ENCODE data around the gene CCDC93.

Gene CCDC93

DNA sequence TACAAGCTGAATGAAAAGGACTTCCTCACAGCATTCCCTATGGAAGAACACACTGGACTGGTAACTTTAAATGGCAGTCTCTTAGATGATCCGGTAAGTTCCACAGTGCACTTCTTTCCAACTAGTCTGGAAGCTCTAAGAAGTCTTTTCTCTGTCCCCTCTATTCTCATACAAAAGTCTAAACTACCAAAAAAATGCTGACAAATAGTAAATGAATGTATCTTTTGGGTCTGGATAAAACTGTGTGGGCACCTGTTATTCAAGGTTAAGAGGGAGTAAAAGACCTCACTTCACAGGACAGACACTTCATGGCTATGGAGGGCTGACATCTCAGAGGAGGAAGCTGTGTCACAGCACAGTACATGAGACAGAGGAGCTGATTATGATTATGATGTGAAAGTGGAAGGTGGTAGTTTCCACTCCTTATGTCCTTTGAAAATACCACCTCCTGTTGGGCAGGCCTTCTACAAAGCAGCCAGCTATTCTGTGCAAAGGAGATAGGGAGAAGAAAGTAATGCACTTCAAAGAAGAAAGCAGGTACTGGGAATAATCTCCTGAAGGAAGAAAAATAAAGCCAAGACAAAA is 23.9 kb downstream of the CCDC93 start:
- no peak overlapping the region for H3K27ac ChIP-seq
- TF ChIP-seq CTCF (conservative IDR thresholded peaks at IDR 0.05), result no peak

DNA sequence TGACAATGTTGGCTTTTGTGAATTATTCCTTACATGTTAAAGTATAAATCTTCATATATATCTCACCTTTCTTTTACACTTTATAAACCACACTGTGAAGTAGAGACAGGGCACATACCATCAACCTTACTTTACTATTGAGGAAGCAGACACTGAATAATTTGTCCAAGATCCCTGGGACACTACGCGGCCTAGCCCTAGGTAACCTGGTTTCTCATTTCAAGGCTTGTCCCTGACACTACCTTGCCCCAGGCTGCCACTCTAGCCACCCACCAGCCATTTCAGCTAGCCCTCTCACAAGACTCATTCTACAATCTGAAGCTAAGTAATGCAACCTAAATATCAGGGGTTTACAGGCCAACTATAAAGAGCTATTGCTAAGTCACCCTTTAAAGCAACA is 26.7 kb downstream of the CCDC93 start:
- TF ChIP-seq CTCF (conservative IDR thresholded peaks at IDR 0.05), result no peak
- no peak overlapping the region for H3K27ac ChIP-seq

DNA sequence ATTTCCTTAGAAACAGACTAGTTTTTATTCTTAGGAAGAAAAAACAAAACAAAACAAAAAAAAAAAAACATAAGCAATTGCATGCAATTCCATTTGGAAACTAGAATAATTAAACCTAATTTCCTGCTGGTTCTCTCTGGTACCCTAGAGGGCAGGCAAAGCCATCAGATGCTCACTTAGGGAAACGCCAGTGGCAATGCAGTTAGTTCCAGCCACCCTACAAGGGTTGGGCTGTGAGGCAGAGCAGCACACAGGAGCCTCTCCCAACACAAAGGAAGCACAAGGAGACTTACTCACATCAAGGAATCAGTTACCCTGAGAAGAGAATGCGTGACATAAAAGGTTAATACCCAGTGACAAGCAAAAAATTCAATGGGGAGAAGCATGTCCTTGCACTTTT is 28.8 kb downstream of the CCDC93 start:
- peak; percentile 15; the same call in 1 of the 2 replicates for TF ChIP-seq CTCF (conservative IDR thresholded peaks at IDR 0.05)
- no peak overlapping the region for H3K27ac ChIP-seq

DNA sequence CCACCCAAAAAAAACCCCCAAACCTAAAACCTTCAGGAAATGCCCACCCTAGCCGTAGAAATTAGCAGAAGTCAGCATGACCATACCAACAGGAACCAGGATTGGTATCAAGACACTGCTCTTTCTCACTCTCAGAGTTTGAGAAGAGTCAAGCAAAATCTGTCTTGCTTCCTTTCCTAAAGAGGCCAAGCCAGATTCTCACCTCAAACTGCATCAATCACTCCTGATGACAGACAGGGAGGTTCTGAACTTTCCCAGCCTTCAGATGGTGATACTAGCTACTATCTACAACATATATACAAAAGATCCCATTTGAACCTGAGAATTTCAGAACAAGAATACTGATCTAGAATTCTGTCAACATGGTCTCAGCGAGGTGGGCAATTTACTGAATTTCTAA is 29.7 kb downstream of the CCDC93 start:
- H3K27ac ChIP-seq, result no peak overlapping the region
- no peak for TF ChIP-seq CTCF (conservative IDR thresholded peaks at IDR 0.05)

- no peak overlapping the region for H3K27ac ChIP-seq
Observed at GRCh38 chr2:117983040-117983439, 30.8 kb downstream of the CCDC93 start.

DNA sequence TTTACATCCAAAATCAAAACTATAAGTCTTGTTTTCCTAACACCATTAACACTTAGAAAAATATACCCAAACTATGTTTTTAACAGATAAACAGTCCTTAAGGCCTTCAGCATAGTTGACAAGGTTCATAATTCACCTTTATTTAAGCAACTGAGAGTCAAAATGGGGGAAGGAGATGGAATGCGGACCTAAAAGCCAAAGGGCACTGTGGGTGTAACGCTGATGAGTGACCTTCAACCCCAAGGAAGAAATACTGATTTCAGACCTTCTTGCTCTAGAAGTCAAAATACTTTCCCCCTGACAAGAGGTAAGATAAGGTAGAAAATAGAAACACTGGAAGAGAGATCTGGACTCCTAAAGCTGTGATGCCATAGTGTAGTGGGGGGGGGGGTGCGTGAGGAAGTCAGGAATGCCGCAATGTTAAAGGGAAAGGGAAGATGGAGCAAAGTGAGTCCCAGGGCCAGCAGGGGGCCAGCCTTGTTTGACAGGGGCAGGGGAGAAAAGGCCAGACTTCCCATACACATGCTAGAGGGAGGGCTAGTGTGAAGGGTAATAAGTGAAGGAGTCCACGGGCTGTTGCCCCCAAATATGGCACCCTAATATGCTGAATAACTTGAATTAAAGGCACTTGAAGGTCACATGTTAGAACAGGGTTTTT is 31.4 kb downstream of the CCDC93 start:
- TF ChIP-seq CTCF (conservative IDR thresholded peaks at IDR 0.05), result no peak
- no peak overlapping the region for H3K27ac ChIP-seq

More at GRCh38 chr2:117983040-117983439, 30.8 kb downstream of the CCDC93 start:
- no peak for TF ChIP-seq CTCF (conservative IDR thresholded peaks at IDR 0.05)

DNA sequence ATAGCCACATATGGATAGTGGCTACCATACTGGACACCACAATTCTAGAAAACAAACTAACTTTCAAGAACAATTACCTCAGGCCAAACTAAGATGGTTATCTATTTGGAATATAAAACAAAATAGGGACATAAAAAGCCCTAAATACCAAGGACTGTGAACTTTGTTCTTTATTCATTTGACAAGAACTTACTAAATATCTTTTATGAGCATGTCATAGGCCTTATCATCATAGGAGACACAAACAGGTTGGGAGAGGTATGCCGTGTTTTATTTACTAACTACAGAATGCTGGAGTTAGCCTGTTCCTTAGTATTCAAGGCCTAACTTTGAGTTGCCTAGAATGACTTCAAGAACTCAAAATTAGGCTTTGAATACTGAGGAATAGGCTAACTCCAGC is 32.1 kb downstream of the CCDC93 start:
- H3K27ac ChIP-seq, result no peak overlapping the region

More for the DNA sequence above, 32.1 kb downstream of the CCDC93 start:
- no peak for TF ChIP-seq CTCF (conservative IDR thresholded peaks at IDR 0.05)

Measured in VCaP (cell line).